Mucosa of stomach (tissue), 1 donor: ENCODE measurements around the gene LARP4.

Source experiments
- H3K27me3 ChIP-seq: one replicate; pipeline ENCODE4 v1.7.0; 2013; ENCODE audit warnings: mild to moderate bottlenecking, low read length; ENCODE audit not compliant: control insufficient read depth, insufficient read depth
- H3K36me3 ChIP-seq: one replicate; pipeline ENCODE4 v1.7.0; 2013; ENCODE audit warnings: low read length; ENCODE audit not compliant: control insufficient read depth, insufficient read depth
- H3K4me1 ChIP-seq: one replicate; pipeline ENCODE4 v1.7.0; 2013; ENCODE audit warnings: mild to moderate bottlenecking, low read length; ENCODE audit not compliant: control insufficient read depth, insufficient read depth
- H3K4me3 ChIP-seq: one replicate; pipeline ENCODE4 v1.7.0; 2013; ENCODE audit warnings: low read length
- H3K9ac ChIP-seq: one replicate; pipeline ENCODE4 v1.7.0; 2013; ENCODE audit warnings: mild to moderate bottlenecking, low read length, moderate library complexity
- H3K9me3 ChIP-seq: one replicate; pipeline ENCODE4 v1.7.0; 2013; ENCODE audit warnings: mild to moderate bottlenecking, low read length, moderate library complexity; ENCODE audit not compliant: control insufficient read depth
- donor health status: Pancreatic carcinoma.

Gene LARP4

GRCh38 chr12:50506753-50507473, 106.2 kb downstream of the LARP4 start:
- Histone ChIP-seq H3K4me1 (peaks cover 33% of the 10 kb centered on the region), H3K4me3 (peak overlapping the region; percentile 90), H3K27me3 (no peaks in the 10 kb centered on the region), H3K9ac (peak overlapping the region; percentile 94), H3K9me3 (no peaks in the 10 kb centered on the region), H3K36me3 (no peaks in the 10 kb centered on the region)

- H3K4me3 ChIP-seq = no peak overlapping the region
Observed at GRCh38 chr12:50507474-50507838, 106.8 kb downstream of the LARP4 start.

GRCh38 chr12:50507930-50508329, 107.2 kb downstream of the LARP4 start:
- Histone ChIP-seq H3K36me3 (no peaks in the 10 kb centered on the region), H3K9me3 (no peaks in the 10 kb centered on the region), H3K9ac (no peak overlapping the region), H3K4me1 (peaks cover 33% of the 10 kb centered on the region), H3K4me3 (no peak overlapping the region), H3K27me3 (no peaks in the 10 kb centered on the region)

More at GRCh38 chr12:50507474-50507838, 106.8 kb downstream of the LARP4 start:
- peaks cover 33% of the 10 kb centered on the region for H3K4me1 ChIP-seq
- no peaks in the 10 kb centered on the region for H3K27me3 ChIP-seq
- H3K36me3 ChIP-seq = no peaks in the 10 kb centered on the region
- H3K9ac ChIP-seq = no peak overlapping the region
- H3K9me3 ChIP-seq = no peaks in the 10 kb centered on the region

- H3K36me3 ChIP-seq = no peaks in the 10 kb centered on the region
- H3K4me1 ChIP-seq = peaks cover 33% of the 10 kb centered on the region
- H3K9me3 ChIP-seq = no peaks in the 10 kb centered on the region
- no peak overlapping the region for H3K9ac ChIP-seq
- H3K4me3 ChIP-seq = no peak overlapping the region
- no peaks in the 10 kb centered on the region for H3K27me3 ChIP-seq
Observed at GRCh38 chr12:50508414-50508813, 107.7 kb downstream of the LARP4 start.

GRCh38 chr12:50508970-50509663, 108.4 kb downstream of the LARP4 start:
- H3K4me3 ChIP-seq = no peak overlapping the region
- no peak overlapping the region for H3K9ac ChIP-seq
- no peaks in the 10 kb centered on the region for H3K9me3 ChIP-seq
- H3K36me3 ChIP-seq = no peaks in the 10 kb centered on the region
- H3K4me1 ChIP-seq = peaks cover 33% of the 10 kb centered on the region
- H3K27me3 ChIP-seq = no peaks in the 10 kb centered on the region

GRCh38 chr12:50514526-50515276, 114.0 kb downstream of the LARP4 start:
- Histone ChIP-seq H3K9me3 (no peaks in the 10 kb centered on the region), H3K4me3 (no peak overlapping the region), H3K36me3 (no peaks in the 10 kb centered on the region), H3K4me1 (peaks cover 13% of the 10 kb centered on the region), H3K27me3 (no peaks in the 10 kb centered on the region), H3K9ac (no peak overlapping the region)

- H3K9me3 ChIP-seq = no peaks in the 10 kb centered on the region
- peaks cover 10% of the 10 kb centered on the region for H3K4me1 ChIP-seq
- H3K9ac ChIP-seq = no peak overlapping the region
- no peaks in the 10 kb centered on the region for H3K27me3 ChIP-seq
- H3K4me3 ChIP-seq = no peak overlapping the region
- H3K36me3 ChIP-seq = no peaks in the 10 kb centered on the region
Observed at GRCh38 chr12:50515587-50515986, 114.9 kb downstream of the LARP4 start.

GRCh38 chr12:50517421-50518048, 116.8 kb downstream of the LARP4 start:
- H3K4me3 ChIP-seq = no peak overlapping the region
- no peak overlapping the region for H3K9ac ChIP-seq
- no peaks in the 10 kb centered on the region for H3K27me3 ChIP-seq
- H3K9me3 ChIP-seq = no peaks in the 10 kb centered on the region
- H3K4me1 ChIP-seq = peaks cover 10% of the 10 kb centered on the region
- H3K36me3 ChIP-seq = no peaks in the 10 kb centered on the region

- Histone ChIP-seq H3K9ac (no peak overlapping the region), H3K9me3 (no peaks in the 10 kb centered on the region), H3K27me3 (no peaks in the 10 kb centered on the region), H3K4me1 (peaks cover 10% of the 10 kb centered on the region), H3K36me3 (no peaks in the 10 kb centered on the region), H3K4me3 (no peak overlapping the region)
Observed at GRCh38 chr12:50518090-50518489, 117.4 kb downstream of the LARP4 start.

GRCh38 chr12:50519353-50519752, 118.7 kb downstream of the LARP4 start:
- Histone ChIP-seq H3K9ac (no peak overlapping the region), H3K9me3 (no peaks in the 10 kb centered on the region), H3K36me3 (no peaks in the 10 kb centered on the region), H3K27me3 (no peaks in the 10 kb centered on the region), H3K4me3 (no peak overlapping the region), H3K4me1 (peaks cover 10% of the 10 kb centered on the region)

GRCh38 chr12:50520416-50521207, 119.9 kb downstream of the LARP4 start:
- H3K36me3 ChIP-seq = no peaks in the 10 kb centered on the region
- H3K27me3 ChIP-seq = no peaks in the 10 kb centered on the region
- H3K4me1 ChIP-seq = no peaks in the 10 kb centered on the region
- H3K4me3 ChIP-seq = no peak overlapping the region
- no peak overlapping the region for H3K9ac ChIP-seq
- H3K9me3 ChIP-seq = no peaks in the 10 kb centered on the region
